Measurements from ENCODE around the gene SUV39H1.
"Not testable (repeated sequence)": the region's sequence is repeated elsewhere in the genome, so short reads cannot be mapped to it uniquely, and the experiment has no call there.

SUV39H1 gene, protein sequence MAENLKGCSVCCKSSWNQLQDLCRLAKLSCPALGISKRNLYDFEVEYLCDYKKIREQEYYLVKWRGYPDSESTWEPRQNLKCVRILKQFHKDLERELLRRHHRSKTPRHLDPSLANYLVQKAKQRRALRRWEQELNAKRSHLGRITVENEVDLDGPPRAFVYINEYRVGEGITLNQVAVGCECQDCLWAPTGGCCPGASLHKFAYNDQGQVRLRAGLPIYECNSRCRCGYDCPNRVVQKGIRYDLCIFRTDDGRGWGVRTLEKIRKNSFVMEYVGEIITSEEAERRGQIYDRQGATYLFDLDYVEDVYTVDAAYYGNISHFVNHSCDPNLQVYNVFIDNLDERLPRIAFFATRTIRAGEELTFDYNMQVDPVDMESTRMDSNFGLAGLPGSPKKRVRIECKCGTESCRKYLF

DNA sequence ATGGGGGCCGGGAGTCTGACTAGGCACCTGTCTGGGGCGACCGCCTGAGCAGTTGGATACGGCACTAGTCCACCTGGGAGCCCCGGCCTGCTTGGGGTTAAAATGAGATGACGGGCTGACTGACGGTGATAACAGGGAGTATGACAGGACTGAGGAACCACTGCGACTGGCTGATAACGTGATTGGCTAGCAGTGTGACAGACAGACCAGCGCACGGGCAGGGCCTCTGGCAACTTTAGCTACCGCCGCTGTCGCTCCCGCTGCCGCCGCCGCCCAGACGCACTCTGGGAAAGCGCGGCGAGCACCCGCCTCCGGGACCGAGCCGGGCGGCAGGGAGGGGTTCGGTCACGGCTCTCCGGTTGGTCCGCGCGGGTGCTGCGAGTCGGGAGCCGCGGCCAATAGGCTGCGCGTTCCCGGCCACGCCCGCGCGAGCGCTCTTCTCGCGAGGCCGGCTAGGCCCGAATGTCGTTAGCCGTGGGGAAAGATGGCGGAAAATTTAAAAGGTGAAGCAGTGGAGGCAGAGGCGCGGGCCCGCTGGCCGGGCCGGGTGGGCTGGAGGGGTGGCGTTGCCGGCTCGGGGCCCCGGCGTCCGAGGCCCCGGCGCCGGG lies at the start of gene SUV39H1:
Gene SUV39H1, plus strand, starts transcription at position 434 of the 608 bp plus-strand sequence. Its CDS starts 51 bp downstream, at position 485.
- peak; percentile 90 for DNase-seq (ENCODE audit: low spot score)

DNA sequence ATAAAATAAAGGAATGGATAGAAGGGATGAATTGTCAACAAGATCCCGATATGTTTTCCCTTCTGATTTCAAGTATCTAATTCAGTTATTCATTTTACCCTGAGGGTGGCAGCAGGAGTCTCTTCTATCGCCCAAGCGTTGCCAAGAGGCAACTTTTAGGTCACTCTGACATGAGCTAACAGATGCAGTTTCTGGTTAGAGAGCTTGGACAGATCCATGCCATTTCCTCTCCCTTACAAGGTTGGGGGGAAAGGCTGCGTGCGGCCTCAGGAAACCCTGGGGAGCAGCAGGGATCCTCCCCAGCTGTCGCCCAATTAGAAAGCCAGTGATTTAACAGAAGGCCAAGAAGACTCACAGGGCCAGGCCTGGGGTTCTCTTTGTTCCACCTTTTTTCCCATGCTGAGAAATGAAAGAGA lies 48.2 kb upstream of the SUV39H1 start:
- peak; percentile 46 for DNase-seq (ENCODE audit: low spot score)

DNA sequence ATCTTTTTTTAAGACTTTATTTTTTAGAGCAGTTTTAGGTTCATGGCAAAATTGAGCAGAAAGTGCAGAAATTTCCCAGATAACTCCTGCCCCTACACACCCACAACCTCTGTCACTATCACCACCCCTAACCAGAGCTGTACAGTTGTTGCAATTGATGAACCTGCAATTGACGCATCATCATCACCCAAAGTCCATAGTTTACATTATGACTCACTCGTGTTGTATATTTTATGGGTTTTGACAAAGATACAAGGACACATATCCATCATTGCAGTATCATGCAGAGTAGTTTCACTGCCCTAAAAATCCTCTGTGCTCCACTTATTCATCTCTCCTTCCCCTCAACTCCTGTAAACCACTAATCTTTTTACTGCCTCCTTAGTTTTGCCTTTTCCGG lies 47.4 kb upstream of the SUV39H1 start:
- no peak for DNase-seq (ENCODE audit: low spot score)

DNA sequence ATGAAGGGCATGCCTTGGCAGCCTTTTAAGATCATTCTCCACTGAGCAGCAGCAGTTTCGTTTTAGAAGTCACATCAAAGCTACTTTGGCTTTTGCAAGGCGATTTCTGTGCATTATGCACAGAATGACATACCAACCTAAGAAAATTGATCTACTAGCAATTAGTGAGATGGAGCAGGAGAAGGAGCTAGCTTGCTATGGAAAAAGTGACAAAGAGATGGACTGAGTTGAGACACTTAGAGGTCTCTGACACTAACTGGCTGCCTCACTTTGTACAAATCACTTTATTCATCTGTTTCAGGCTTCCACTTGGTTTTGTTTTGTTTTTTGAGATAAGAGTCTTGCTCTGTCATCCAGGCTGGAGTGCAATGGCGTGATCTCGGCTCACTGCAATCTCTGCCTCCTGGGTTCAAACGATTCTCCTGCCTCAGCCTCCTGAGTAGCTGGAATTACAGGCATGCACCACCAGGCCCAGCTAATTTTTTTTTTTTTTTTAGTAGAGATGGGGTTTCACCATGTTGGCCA lies 44.4 kb upstream of the SUV39H1 start:
- DNase-seq (ENCODE audit: low spot score): not testable (repeated sequence)

DNA sequence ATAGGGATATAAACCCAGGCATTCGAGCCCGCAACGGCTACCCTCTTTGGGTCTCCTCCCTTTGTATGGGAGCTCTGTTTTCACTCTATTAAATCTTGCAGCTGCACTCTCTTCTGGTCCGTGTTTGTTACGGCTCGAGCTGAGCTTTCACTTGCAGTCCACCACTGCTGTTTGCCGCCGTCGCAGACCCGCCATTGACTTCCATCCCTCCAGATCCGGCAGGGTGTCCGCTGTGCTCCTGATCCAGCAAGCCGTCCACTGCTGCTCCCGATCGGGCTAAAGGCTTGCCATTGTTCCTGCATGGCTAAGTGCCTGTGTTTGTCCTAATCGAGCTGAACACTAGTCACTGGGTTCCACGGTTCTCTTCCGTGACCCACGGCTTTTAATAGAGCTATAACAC lies 41.8 kb upstream of the SUV39H1 start:
- not testable (repeated sequence) for DNase-seq (ENCODE audit: low spot score)

DNA sequence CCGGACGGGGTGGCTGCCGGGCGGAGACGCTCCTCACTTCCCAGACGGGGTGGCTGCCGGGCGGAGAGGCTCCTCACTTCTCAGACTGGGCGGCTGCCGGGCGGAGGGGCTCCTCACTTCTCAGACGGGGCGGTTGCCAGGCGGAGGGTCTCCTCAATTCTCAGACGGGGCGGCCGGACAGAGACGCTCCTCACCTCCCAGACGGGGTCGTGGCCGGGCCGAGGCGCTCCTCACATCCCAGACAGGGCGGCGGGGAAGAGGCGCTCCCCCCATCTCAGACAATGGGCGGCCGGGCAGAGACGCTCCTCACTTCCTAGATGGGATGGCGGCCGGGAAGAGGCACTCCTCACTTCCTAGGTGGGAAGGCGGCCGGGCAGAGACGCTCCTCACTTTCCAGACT lies 36.8 kb upstream of the SUV39H1 start:
- DNase-seq (ENCODE audit: low spot score): not testable (repeated sequence)

DNA sequence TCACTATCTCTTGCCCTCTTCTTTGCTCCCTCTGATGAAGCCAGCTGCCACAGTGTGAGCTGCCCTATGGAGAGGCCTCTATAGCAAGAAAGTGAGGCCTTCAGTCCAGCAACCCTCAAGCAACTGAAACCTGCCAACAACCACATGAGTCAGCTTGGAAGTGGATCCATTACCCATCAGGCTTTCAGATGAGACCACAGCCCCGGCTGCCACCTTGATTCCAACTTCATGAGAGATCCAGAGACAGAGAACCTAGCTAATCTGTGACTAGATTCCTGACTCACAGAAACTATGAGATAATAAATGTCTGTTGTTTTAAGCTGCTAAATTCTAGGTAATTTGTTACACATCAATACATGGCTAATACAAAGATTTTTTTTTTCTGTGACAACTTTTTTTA lies 33.3 kb upstream of the SUV39H1 start:
- no peak for DNase-seq (ENCODE audit: low spot score)

DNA sequence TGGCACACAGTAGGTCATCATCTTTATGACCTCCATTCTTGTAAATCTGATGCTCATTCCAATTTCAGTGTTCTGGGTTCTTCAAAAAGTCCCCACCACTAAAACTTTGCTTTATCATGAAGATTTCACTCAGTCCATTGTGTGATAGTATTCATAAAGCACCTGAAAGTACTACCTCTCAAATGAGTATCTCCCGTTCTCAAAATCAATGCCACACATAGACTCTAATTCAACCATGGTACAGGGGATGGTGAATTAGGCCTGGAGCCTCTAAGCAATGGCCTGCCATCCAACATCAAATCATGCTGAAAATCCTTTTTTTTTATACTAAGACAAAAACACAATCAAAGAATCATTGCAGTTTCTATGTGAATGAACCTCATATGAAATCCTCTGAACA lies 32.4 kb upstream of the SUV39H1 start:
- DNase-seq (ENCODE audit: low spot score): no peak

DNA sequence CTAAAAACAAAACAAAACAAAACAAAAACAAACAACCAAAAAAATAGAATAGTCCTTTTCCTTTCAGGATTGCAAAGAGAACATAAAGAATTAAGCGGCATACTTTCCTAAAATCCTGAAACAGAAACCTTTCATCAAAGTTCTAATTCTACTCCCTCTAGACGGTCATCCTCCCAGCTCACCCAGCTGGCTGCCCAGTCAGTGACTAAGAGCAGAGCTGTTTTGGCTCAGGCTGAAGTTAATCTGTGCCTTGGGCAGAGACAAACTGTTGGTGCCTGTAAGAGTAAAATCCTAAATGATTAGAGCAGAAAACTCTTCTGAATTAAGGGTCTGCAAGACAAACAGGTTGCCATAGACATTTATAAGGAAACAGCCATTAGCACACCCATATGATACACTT lies 30.5 kb upstream of the SUV39H1 start:
- DNase-seq (ENCODE audit: low spot score): no peak

DNA sequence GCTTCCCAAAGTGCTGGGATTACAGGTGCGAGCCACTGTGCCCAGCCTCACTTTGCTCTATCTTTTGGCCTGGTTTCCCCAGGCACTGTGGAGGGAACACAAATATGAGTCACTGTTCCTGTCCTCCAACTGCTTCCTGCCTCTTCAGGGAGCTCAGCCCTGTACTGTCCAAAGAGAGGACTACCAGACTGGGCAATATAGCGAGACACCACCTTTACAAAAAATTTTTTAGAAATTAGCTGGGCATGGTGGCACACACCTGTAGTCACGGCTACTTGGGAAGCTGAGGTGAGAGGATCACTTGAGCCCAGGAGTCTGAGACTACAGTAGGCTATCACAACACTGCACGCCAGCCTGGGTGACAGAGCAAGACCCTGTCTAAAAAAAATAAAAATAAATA lies 29.9 kb upstream of the SUV39H1 start:
- DNase-seq (ENCODE audit: low spot score): no peak

DNA sequence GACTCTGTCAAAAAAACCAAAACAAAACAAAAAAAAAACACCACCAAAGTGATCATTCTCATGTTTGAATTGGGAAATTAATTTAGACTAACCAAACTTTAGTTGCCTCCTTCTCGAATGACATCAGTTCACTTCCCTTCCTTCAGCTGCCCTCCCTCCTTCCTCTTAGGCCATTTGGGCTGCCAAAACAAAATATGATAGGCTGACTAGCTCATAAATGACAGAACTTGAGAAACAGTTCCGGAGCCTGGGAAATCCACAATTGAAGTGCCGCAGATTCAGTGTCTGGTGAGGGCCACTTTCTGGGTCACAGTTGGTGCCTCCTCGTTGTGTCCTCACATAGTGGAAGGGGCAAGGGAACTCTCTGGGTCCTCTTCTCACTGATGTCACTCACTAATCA lies 29.0 kb upstream of the SUV39H1 start:
- DNase-seq (ENCODE audit: low spot score): no peak

DNA sequence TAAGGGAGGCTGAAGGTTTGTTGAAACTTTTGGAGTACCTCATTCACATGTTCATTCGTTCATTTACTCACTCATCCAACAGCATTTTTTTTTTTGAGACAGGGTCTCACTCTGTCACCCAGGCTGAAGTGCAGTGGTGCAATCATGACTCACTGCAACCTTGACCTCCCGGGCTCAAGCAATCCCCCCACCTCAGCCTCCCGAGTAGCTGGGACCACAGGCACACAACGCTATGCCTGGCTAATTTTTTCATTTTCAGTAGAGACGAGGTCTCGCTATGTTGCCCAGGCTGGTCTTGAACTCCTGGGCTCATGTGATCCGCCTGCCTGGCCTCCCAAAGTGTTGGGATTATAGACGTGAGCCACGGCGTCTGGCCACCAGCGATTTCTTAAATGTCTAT lies 28.3 kb upstream of the SUV39H1 start:
- DNase-seq (ENCODE audit: low spot score): not testable (repeated sequence)

DNA sequence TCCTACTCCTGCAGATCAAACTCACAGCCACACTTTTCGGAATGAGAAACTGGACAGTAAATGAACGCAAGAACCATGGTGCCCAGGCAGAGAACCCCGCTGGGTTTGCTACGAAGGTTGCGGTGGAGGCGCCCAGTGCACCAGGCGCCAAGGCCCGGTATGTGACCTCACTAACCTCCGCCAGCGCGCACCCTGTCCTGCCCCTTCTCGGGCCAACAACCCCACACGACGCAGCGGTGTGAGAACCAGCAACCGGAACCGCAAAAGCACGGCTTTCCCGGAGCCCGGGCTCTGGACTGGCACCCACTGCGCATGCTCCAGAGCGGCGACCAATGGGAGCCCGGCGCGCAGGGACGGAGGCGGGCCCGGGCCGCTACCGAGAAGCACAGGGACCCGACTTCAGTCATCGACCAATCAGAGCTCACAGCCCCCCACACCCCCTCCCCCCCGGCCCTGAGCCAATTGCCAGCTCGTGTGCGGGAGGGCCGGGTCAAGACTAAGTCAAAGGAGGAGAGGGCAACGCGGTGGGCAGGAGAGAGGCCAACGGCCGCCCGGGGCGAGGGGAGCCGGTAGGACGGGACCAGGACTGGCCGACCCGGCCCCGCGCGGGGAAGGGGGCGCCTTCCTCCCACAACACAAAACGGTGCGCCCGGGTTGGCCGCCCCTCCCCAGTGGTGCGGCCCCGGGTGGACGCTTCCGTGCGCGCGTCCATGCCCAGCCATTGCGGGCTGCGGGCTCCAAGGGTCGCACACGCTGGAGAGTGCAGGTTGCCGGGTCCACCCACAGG lies 20.2 kb upstream of the SUV39H1 start:
- peak; percentile 88 for DNase-seq (ENCODE audit: low spot score)

DNA sequence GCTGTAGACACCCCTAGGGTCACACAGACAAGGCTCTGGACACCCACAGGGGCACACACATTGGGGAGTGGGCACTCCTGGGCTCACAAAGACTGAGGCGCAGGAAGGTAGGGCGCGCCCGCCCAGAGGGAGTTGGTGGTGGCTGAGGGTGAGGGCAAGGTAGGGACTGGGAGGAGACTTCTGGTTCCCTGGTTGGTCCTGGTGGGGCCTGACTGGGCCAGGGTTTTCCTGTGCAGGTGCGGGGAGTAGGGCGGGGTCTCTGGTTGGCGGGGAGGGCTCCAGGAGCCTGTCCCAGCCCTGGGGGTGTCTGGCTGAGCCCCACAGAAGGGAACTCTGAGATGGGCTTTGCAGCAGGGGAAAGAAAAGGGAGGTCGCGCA lies 19.7 kb upstream of the SUV39H1 start:
- DNase-seq (ENCODE audit: low spot score): no peak

DNA sequence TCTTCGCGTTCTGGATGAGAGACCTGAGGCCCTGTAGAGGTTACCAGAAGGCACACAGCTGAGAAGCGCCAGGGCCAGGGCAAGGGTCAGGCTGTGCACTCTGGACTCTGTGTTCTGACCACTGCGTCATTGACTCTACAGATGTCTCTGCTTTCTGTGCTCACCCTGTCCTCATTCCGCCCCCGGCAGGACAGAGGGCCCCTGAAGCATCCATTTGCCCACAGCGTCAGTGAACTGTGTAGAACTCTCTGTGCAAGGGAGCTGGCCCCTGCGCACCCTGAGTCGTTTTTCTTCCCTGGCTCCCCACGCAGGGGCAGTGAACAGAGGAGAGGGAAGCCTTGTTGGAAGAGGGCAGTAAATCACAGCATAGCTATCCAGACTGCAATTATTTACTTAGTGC lies 19.0 kb upstream of the SUV39H1 start:
- DNase-seq (ENCODE audit: low spot score): no peak

DNA sequence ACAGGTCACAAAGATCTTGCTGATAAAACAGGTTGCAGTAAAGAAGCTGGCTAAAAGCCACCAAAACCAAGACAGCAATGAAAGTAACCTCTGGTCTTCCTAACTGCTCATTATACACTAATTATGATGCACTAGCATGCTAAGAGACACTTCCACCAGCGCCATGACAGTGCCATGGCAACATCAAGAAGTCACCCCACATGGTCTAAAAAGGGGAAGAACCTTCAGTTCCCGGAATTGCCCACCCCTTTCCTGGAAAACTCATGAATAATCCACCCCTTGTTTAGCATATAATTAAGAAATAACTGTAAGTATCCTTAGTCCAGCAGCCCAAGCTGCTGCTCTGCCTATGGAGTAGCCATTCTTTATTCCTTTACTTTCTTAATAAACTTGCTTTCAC lies 16.1 kb upstream of the SUV39H1 start:
- DNase-seq (ENCODE audit: low spot score): not testable (repeated sequence)

DNA sequence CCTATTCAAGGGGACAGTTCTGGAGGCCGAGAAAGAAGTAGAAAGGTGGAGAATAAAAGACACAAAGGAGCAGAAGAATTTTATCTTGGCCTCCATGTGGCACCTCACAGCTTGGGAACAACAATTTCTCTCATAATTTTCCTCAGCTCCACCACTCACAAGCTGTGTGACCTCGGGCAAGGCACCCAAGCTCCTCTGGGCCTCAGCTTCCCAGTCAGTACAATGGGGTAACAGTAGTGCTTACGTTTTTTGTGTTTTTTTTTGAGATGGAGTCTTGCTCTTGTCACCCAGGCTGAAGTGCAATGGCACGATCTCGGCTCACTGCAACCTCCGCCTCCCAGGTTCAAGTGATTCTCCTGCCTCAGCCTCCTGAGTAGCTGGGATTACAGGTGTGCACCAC lies 15.6 kb upstream of the SUV39H1 start:
- not testable (repeated sequence) for DNase-seq (ENCODE audit: low spot score)

DNA sequence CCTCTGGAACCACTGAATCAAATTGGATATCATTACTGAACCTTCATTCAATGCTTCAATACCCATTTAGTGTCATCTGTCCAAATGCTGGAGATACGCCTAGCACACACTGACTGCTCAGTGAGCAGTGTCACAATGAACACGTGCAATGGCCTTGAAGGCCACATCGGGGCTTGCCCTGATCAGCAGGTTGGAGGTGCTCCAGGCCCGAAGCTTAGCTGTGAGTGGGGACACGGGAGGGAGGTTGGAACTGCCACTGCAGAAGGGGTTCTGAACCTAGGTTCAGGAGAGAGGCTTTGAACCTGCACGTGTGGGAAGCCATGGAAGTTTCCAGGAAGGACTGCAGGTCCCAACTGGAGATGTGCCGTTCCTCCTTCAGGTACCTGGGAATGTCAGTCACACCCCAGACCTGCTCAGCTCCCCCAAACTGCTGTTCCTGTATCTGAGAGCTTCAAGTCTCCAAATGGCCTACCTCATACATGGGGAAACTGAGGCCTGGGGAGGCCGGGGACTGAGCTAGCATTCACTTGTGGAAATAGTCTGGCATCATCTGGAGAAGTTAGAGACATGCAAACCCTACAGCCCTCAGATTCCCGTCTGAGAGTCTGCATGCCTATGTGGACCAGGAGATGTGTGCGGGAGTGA lies 14.9 kb upstream of the SUV39H1 start:
- DNase-seq (ENCODE audit: low spot score): no peak

DNA sequence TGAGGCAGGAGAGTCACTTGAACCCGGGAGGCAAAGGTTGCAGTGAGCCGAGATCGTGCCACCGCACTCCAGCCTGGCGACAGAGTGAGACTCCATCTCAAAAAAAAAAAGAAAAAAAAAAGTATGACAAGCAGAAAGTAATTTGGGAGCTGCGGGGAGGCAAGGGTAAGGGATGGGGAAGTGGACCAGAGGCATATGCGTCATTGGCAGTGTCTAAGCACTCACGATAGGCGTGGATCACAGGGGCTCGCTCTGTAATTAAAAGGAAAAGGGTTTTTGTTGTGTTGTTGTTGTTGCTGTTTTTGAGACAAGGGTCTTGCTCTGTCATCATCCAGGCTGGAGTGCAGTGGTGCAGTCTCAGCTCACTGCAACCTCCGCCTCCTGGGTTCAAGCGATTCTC lies 13.7 kb upstream of the SUV39H1 start:
- not testable (repeated sequence) for DNase-seq (ENCODE audit: low spot score)

DNA sequence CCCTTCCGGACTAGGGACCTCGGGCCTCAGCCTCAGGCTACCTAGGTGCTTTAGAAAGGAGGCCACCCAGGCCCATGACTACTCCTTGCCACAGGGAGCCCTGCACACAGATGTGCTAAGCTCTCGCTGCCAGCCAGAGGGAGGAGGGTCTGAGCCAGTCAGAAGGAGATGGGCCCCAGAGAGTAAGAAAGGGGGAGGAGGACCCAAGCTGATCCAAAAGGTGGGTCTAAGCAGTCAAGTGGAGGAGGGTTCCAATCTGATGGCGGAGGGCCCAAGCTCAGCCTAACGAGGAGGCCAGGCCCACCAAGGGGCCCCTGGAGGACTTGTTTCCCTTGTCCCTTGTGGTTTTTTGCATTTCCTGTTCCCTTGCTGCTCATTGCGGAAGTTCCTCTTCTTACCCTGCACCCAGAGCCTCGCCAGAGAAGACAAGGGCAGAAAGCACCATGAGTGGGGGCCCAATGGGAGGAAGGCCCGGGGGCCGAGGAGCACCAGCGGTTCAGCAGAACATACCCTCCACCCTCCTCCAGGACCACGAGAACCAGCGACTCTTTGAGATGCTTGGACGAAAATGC lies 13.0 kb upstream of the SUV39H1 start, which contains the start of gene WAS:
Gene WAS, plus strand, starts transcription at position 389 of the 572 bp plus-strand sequence. Its CDS starts 55 bp downstream, at position 444.
- no peak for DNase-seq (ENCODE audit: low spot score)

DNA sequence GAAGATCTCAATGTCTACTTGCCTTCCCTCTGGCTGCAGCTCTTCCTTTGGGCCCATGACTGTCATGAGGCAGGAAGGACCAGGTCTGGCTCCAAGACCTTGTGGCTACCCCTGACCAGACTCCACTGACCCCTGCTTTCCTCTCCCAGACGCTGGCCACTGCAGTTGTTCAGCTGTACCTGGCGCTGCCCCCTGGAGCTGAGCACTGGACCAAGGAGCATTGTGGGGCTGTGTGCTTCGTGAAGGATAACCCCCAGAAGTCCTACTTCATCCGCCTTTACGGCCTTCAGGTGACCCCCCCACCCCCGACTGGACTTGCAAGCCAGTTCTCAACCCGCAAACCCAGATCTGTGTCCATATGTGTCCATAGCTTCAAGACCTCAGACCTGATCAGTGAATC lies 12.4 kb upstream of the SUV39H1 start:
- DNase-seq (ENCODE audit: low spot score): no peak

DNA sequence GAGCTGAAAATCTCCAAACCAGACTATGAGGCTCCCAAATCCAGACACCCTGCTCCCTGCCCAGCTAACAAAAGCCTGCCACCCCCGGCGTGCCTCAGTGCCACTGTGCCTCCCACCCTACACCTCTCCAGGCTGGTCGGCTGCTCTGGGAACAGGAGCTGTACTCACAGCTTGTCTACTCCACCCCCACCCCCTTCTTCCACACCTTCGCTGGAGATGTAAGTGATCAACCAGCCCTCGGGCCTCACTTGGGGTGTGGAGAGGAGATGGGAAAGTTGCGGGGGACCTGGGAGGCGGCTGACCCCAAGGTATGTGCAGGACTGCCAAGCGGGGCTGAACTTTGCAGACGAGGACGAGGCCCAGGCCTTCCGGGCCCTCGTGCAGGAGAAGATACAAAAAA lies 11.1 kb upstream of the SUV39H1 start:
- DNase-seq (ENCODE audit: low spot score): no peak
